K562 (cell line): ENCODE results near the gene HSF5. TPM values are rescaled to one million over a fixed set of nuclear protein-coding genes. Genes with fewer than 3 reads are reported as not detected.
A peak's percentile ranks its signal among the peaks of the same experiment; 100 is the strongest.

Experiments used
- CEBPG ChIP-seq, 3 experiments: fragments of 200-800 bp in 1 of 3; sonication (Bioruptor generic) in 1 of 3; sonication (generic) in 1 of 3; formaldehyde crosslinking in 1 of 3; IDR thresholded peaks in 2 of 3; conservative IDR thresholded peaks in 1 of 3; 2 replicates each; pipeline versions ENCODE4 v1.6.1 to v1.8.0; 2016 to 2022; ENCODE audit warnings: missing compliant biosample characterization in 2 of 3, missing genetic modification characterization in 2 of 3, mild to moderate bottlenecking in 1 of 3, missing genetic modification reagents in 1 of 3
- CHD7 ChIP-seq: fragments of 200-600 bp; sonication (generic); IDR thresholded peaks from one replicate; pipeline ENCODE4 v1.6.1; 2012; ENCODE audit warnings: mild to moderate bottlenecking, low read depth, low read length, inconsistent platforms
- FOXK2 ChIP-seq, 2 experiments: fragments of 450-650 bp; IDR thresholded peaks in 1 of 2; conservative IDR thresholded peaks in 1 of 2; 2 replicates each; pipeline ENCODE4 v1.6.1; 2016; ENCODE audit warnings: low read depth in 2 of 2, mild to moderate bottlenecking in 1 of 2
- HSF4 ChIP-seq: fragments of 250-450 bp; sonication (Bioruptor Pico); IDR thresholded peaks from 2 replicates; pipeline ENCODE4 v2.1.2; 2022; ENCODE audit warnings: mild to moderate bottlenecking, moderate library complexity, borderline replicate concordance
- KDM4B ChIP-seq, 2 experiments: fragments of 450-650 bp in 1 of 2; sonication (generic) in 1 of 2; IDR thresholded peaks; 2 replicates each; pipeline ENCODE4 v1.6.1; 2016 to 2017; ENCODE audit warnings: borderline replicate concordance in 2 of 2, antibody characterized with exemption in 1 of 2, low read depth in 1 of 2, mild to moderate bottlenecking in 1 of 2
- MAX ChIP-seq: sonication (generic); formaldehyde crosslinking; IDR thresholded peaks from 2 replicates; pipeline ENCODE4 v1.9.0; 2022; ENCODE audit warnings: mild to moderate bottlenecking, missing genetic modification reagents
- MAZ ChIP-seq, 2 experiments: fragments of 450-650 bp in 1 of 2; sonication (generic) in 1 of 2; formaldehyde crosslinking; IDR thresholded peaks in 1 of 2; conservative IDR thresholded peaks in 1 of 2; 2 replicates each; pipeline versions ENCODE4 v1.4.0 to v1.5.0; 2020; ENCODE audit warnings: mild to moderate bottlenecking in 1 of 2, missing genetic modification reagents in 1 of 2
- POU5F1 ChIP-seq: fragments of 150-350 bp; IDR thresholded peaks from 2 replicates; pipeline ENCODE4 v1.6.1; 2014; ENCODE audit warnings: borderline replicate concordance, low read length, low read depth, mild to moderate bottlenecking; ENCODE audit not compliant: partially characterized antibody
- RHOXF2B ChIP-seq: fragments of 250-450 bp; sonication (Bioruptor Pico); conservative IDR thresholded peaks from 2 replicates; pipeline ENCODE4 v1.5.1; 2021
- SAFB2 ChIP-seq: fragments of 200-400 bp; formaldehyde crosslinking; IDR thresholded peaks from 2 replicates; pipeline ENCODE4 v1.6.1; 2018; ENCODE audit warnings: borderline replicate concordance, low read length, low read depth, moderate library complexity; ENCODE audit not compliant: severe bottlenecking
- TCF7L2 ChIP-seq: fragments of 150-350 bp; IDR thresholded peaks from 2 replicates; pipeline ENCODE4 v1.6.1; 2016; ENCODE audit warnings: low read depth, mild to moderate bottlenecking, low read length, moderate library complexity
- TEAD4 ChIP-seq, 2 experiments: sonication (generic) in 1 of 2; formaldehyde crosslinking in 1 of 2; IDR thresholded peaks; 2 replicates each; pipeline versions ENCODE4 v1.6.1 to v1.8.0; 2012 to 2022; ENCODE audit warnings: borderline replicate concordance in 1 of 2, inconsistent platforms in 1 of 2, low read length in 1 of 2, mild to moderate bottlenecking in 1 of 2, missing genetic modification reagents in 1 of 2
- ZNF347 ChIP-seq: fragments of 450-650 bp; formaldehyde crosslinking; IDR thresholded peaks from 2 replicates; pipeline ENCODE4 v1.4.0; 2020; ENCODE audit warnings: low read depth, mild to moderate bottlenecking, moderate library complexity
- ZNF561 ChIP-seq: fragments of 450-650 bp; formaldehyde crosslinking; conservative IDR thresholded peaks from 2 replicates; pipeline ENCODE4 v1.4.0; 2020; ENCODE audit warnings: mild to moderate bottlenecking, moderate library complexity
- polyA plus RNA-seq, 8 experiments: library from polyadenylated mRNA; depleted of rRNA in 4 of 8; stranded (reverse) in 5 of 8; unstranded in 3 of 8; fragments of >200 nt; fragmentation: Nextera tagmentation in 2 of 8; fragmentation: Illumina TruSeq in 1 of 8; extraction: Ambion mirVana in 2 of 8; extraction: Trizol in 1 of 8; gene quantifications; 2 replicates each; pipeline versions ENCODE4 v1.2.1 to v1.2.3, GENCODE V29; 2011 to 2014; ENCODE audit warnings: inconsistent platforms in 1 of 8, missing spikeins in 1 of 8
- total RNA-seq, 7 experiments: library from RNA; depleted of rRNA in 6 of 7; stranded (reverse); fragments of >200 nt in 6 of 7; fragmentation: Illumina TruSeq in 2 of 7; extraction: Trizol in 2 of 7; gene quantifications; 2 replicates each; pipeline versions ENCODE4 v1.2.1 to v1.2.3, GENCODE V29; 2011 to 2021; ENCODE audit warnings: low replicate concordance in 1 of 7

HSF5 gene
- total and polyA plus RNA-seq, 9 of the 15 experiments (the other 6 are each of a cell fraction or from before 2014, with no cell fraction given), result 0.04 TPM; not detected in 8

GRCh38 chr17:58412961-58413586 is 75.1 kb downstream of the HSF5 start (continued):
- no peak for TF ChIP-seq CHD7
- no peak for TF ChIP-seq CEBPG (CRISPR knock-in tag; IDR thresholded peaks at IDR 0.05)
- peak; percentile 42 to 68 for TF ChIP-seq CEBPG (tag; conservative IDR thresholded peaks at IDR 0.05 in 1 of 2, IDR thresholded peaks at IDR 0.05 in 1 of 2)
- no peak for TF ChIP-seq RHOXF2B
- no peak for TF ChIP-seq HSF4 (CRISPR knock-in tag)
- no peak for TF ChIP-seq ZNF561 (CRISPR knock-in tag)
- no peak for TF ChIP-seq MAX
- peak in 1 of 2 experiments; percentile 35; a peak in 1 of 4 replicates for TF ChIP-seq FOXK2 (conservative IDR thresholded peaks at IDR 0.05 in 1 of 2, IDR thresholded peaks at IDR 0.05 in 1 of 2; ENCODE audit: low read depth in 2 of 2)
- TF ChIP-seq TCF7L2, result no peak
- TF ChIP-seq TEAD4 (IDR thresholded peaks at IDR 0.05; ENCODE audit: low read length), result peak; percentile 52; the same call in 1 of the 2 replicates
- no peak for TF ChIP-seq TEAD4 (CRISPR knock-in tag; IDR thresholded peaks at IDR 0.05; ENCODE audit: borderline replicate concordance)
- no peak for TF ChIP-seq POU5F1
- TF ChIP-seq MAZ (CRISPR knock-in tag; conservative IDR thresholded peaks at IDR 0.05 in 1 of 2, IDR thresholded peaks at IDR 0.05 in 1 of 2), result no peak; a peak in 1 of 4 replicates
- no peak for TF ChIP-seq SAFB2
- no peak for TF ChIP-seq KDM4B (IDR thresholded peaks at IDR 0.05; ENCODE audit: borderline replicate concordance in 2 of 2, low read depth in 1 of 2)
- no peak for TF ChIP-seq ZNF347
